ACC112 (cell line): ENCODE results near the gene STAT5A.
"Not testable (repeated sequence)": the region's sequence is repeated elsewhere in the genome, so short reads cannot be mapped to it uniquely, and the experiment has no call there.

ENCODE experiments used
- H2AFZ ChIP-seq: fragments of 200-600 bp; sonication (generic); one replicate; pipeline ENCODE4 v1.6.0; 2017; ENCODE audit warnings: antibody characterized with exemption, low read length; ENCODE audit not compliant: unreplicated experiment
- H3K27ac ChIP-seq: fragments of 200-600 bp; sonication (generic); 2 replicates; pipeline ENCODE4 v1.5.1; 2014; ENCODE audit warnings: low read depth, mild to moderate bottlenecking, antibody characterized with exemption, low read length, moderate library complexity
- H3K27me3 ChIP-seq: fragments of 200-600 bp; sonication (generic); 2 replicates; pipeline ENCODE4 v1.6.1; 2014; ENCODE audit warnings: mild to moderate bottlenecking, antibody characterized with exemption, low read length, moderate library complexity, mixed read lengths; ENCODE audit not compliant: insufficient read depth
- H3K36me3 ChIP-seq: fragments of 200-600 bp; sonication (generic); 2 replicates; pipeline ENCODE4 v1.6.1; 2016; ENCODE audit warnings: mild to moderate bottlenecking, antibody characterized with exemption, low read length, moderate library complexity, mixed read lengths; ENCODE audit not compliant: insufficient read depth
- H3K4me1 ChIP-seq: fragments of 200-600 bp; sonication (generic); one replicate; pipeline ENCODE4 v1.6.1; 2016; ENCODE audit warnings: low read length, mixed read lengths; ENCODE audit not compliant: insufficient read depth, unreplicated experiment, control insufficient read depth
- H3K4me3 ChIP-seq: fragments of 200-600 bp; sonication (generic); 2 replicates; pipeline ENCODE4 v1.5.1; 2014; ENCODE audit warnings: mild to moderate bottlenecking, low read depth, low read length
- H3K79me2 ChIP-seq: fragments of 200-600 bp; sonication (generic); one replicate; pipeline ENCODE4 v1.6.0; 2016; ENCODE audit warnings: low read length; ENCODE audit not compliant: control insufficient read depth, unreplicated experiment, insufficient read depth

The STAT5A gene

GRCh38 chr17:42296012-42296411 is 7.7 kb downstream of the STAT5A start:
- Histone ChIP-seq H3K36me3 (no peaks in the 10 kb centered on the region), H2AFZ (no peak overlapping the region), H3K27ac (no peak overlapping the region), H3K27me3 (no peaks in the 10 kb centered on the region), H3K4me3 (no peak overlapping the region), H3K4me1 (no peaks in the 10 kb centered on the region), H3K79me2 (no peaks in the 10 kb centered on the region)

GRCh38 chr17:42297775-42298174 is 9.5 kb downstream of the STAT5A start:
- H3K27me3 ChIP-seq, H3K79me2 ChIP-seq, H3K27ac ChIP-seq, H3K4me1 ChIP-seq, H2AFZ ChIP-seq, H3K4me3 ChIP-seq, H3K36me3 ChIP-seq: not testable (repeated sequence)

- not testable (repeated sequence) for H3K79me2 ChIP-seq, H3K36me3 ChIP-seq
These were observed 11.1 kb downstream of the STAT5A start for GRCh38 chr17:42299361-42299760.

GRCh38 chr17:42299913-42300312 is 11.6 kb downstream of the STAT5A start:
- not testable (repeated sequence) for H3K27ac ChIP-seq, H3K79me2 ChIP-seq, H2AFZ ChIP-seq, H3K27me3 ChIP-seq, H3K4me3 ChIP-seq, H3K36me3 ChIP-seq, H3K4me1 ChIP-seq

More at GRCh38 chr17:42299361-42299760, 11.1 kb downstream of the STAT5A start:
- H3K4me3 ChIP-seq, H3K27me3 ChIP-seq, H2AFZ ChIP-seq, H3K4me1 ChIP-seq, H3K27ac ChIP-seq: not testable (repeated sequence)

- H3K36me3 ChIP-seq, result no peaks in the 10 kb centered on the region
- H3K27ac ChIP-seq, result no peak overlapping the region
- no peaks in the 10 kb centered on the region for H3K79me2 ChIP-seq
- no peak overlapping the region for H3K4me3 ChIP-seq
- no peaks in the 10 kb centered on the region for H3K27me3 ChIP-seq
- no peak overlapping the region for H2AFZ ChIP-seq
- no peaks in the 10 kb centered on the region for H3K4me1 ChIP-seq
These were observed 12.7 kb downstream of the STAT5A start for GRCh38 chr17:42301022-42301421.

GRCh38 chr17:42303694-42304093 is 15.4 kb downstream of the STAT5A start:
- H3K27ac ChIP-seq, result no peak overlapping the region
- no peaks in the 10 kb centered on the region for H3K4me1 ChIP-seq
- no peaks in the 10 kb centered on the region for H3K36me3 ChIP-seq
- H3K27me3 ChIP-seq, result no peaks in the 10 kb centered on the region
- no peak overlapping the region for H2AFZ ChIP-seq
- no peaks in the 10 kb centered on the region for H3K79me2 ChIP-seq
- no peak overlapping the region for H3K4me3 ChIP-seq

GRCh38 chr17:42304187-42305030 is 16.1 kb downstream of the STAT5A start:
- no peaks in the 10 kb centered on the region for H3K79me2 ChIP-seq

GRCh38 chr17:42305031-42305330 is 16.7 kb downstream of the STAT5A start:
- H3K4me3 ChIP-seq, H3K4me1 ChIP-seq, H3K79me2 ChIP-seq, H3K27me3 ChIP-seq, H3K36me3 ChIP-seq, H2AFZ ChIP-seq, H3K27ac ChIP-seq: not testable (repeated sequence)

More at GRCh38 chr17:42304187-42305030, 16.1 kb downstream of the STAT5A start:
- Histone ChIP-seq H2AFZ (no peak overlapping the region), H3K36me3 (no peaks in the 10 kb centered on the region), H3K4me1 (no peaks in the 10 kb centered on the region), H3K27me3 (no peaks in the 10 kb centered on the region), H3K27ac (no peak overlapping the region), H3K4me3 (no peak overlapping the region)

- no peaks in the 10 kb centered on the region for H3K79me2 ChIP-seq
- H3K36me3 ChIP-seq, result no peaks in the 10 kb centered on the region
These were observed 17.5 kb downstream of the STAT5A start for GRCh38 chr17:42305543-42306384.

GRCh38 chr17:42306385-42306667 is 18.0 kb downstream of the STAT5A start:
- Histone ChIP-seq H3K27ac (no peak overlapping the region), H3K79me2 (no peaks in the 10 kb centered on the region), H2AFZ (no peak overlapping the region), H3K4me3 (no peak overlapping the region), H3K27me3 (no peaks in the 10 kb centered on the region), H3K36me3 (no peaks in the 10 kb centered on the region), H3K4me1 (peaks cover 3% of the 10 kb centered on the region)

More at GRCh38 chr17:42305543-42306384, 17.5 kb downstream of the STAT5A start:
- no peaks in the 10 kb centered on the region for H3K27me3 ChIP-seq
- H3K4me3 ChIP-seq, result no peak overlapping the region
- H3K4me1 ChIP-seq, result no peaks in the 10 kb centered on the region
- no peak overlapping the region for H3K27ac ChIP-seq
- H2AFZ ChIP-seq, result no peak overlapping the region

GRCh38 chr17:42307362-42307927 is 19.1 kb downstream of the STAT5A start:
- H3K4me1 ChIP-seq, result peaks cover 14% of the 10 kb centered on the region
- H3K4me3 ChIP-seq, result no peak overlapping the region
- H3K27ac ChIP-seq, result no peak overlapping the region
- H3K79me2 ChIP-seq, result no peaks in the 10 kb centered on the region
- no peak overlapping the region for H2AFZ ChIP-seq
- H3K27me3 ChIP-seq, result no peaks in the 10 kb centered on the region
- no peaks in the 10 kb centered on the region for H3K36me3 ChIP-seq
